ENCODE measurements around the gene SLC30A2. TPM values are rescaled to one million over a fixed set of nuclear protein-coding genes. Genes with fewer than 3 reads are reported as not detected.

SLC30A2 gene
- total RNA-seq, 2 donors from 2014 or later, result not detected

DNA sequence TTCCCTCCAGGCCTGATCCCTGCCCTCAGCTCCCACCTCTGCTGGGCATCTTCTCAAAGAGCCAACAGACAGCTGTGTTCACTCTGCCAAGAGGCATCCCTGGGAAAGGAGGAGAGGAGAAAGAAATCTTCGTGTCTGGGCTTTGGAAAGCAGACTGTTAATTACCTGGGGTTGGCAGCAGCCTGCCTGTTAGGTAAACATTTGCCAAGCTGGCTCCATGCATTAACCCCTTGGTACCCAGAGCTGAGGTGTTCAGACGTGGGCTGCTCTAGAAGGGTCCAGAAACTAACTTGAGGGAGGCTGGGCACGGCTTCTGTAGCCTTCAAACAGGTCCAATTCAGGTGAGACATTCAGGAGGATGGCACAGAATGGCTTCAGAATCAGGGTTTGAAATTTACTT is 33.1 kb downstream of the SLC30A2 start:
- TF ChIP-seq, protein P1, sequence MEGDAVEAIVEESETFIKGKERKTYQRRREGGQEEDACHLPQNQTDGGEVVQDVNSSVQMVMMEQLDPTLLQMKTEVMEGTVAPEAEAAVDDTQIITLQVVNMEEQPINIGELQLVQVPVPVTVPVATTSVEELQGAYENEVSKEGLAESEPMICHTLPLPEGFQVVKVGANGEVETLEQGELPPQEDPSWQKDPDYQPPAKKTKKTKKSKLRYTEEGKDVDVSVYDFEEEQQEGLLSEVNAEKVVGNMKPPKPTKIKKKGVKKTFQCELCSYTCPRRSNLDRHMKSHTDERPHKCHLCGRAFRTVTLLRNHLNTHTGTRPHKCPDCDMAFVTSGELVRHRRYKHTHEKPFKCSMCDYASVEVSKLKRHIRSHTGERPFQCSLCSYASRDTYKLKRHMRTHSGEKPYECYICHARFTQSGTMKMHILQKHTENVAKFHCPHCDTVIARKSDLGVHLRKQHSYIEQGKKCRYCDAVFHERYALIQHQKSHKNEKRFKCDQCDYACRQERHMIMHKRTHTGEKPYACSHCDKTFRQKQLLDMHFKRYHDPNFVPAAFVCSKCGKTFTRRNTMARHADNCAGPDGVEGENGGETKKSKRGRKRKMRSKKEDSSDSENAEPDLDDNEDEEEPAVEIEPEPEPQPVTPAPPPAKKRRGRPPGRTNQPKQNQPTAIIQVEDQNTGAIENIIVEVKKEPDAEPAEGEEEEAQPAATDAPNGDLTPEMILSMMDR (IDR thresholded peaks at IDR 0.05), result no peak
- Histone ChIP-seq H3K36me3 (no peaks in the 10 kb centered on the region), H3K27ac (no peak overlapping the region), H3K9me3 (no peaks in the 10 kb centered on the region), H3K4me3 (no peak overlapping the region), H3K27me3 (replicated peaks; ENCODE audit: insufficient read depth) (no peaks in the 10 kb centered on the region), H3K4me1 (ENCODE audit: control insufficient read depth in 1 of 2, low read depth in 2 of 2) (no peaks in the 10 kb centered on the region)
- ATAC-seq (ENCODE audit: insufficient number of reproducible peaks, low FRiP score, low read depth) (no peak), DNase-seq (ENCODE audit: low spot score) (no peak)

DNA sequence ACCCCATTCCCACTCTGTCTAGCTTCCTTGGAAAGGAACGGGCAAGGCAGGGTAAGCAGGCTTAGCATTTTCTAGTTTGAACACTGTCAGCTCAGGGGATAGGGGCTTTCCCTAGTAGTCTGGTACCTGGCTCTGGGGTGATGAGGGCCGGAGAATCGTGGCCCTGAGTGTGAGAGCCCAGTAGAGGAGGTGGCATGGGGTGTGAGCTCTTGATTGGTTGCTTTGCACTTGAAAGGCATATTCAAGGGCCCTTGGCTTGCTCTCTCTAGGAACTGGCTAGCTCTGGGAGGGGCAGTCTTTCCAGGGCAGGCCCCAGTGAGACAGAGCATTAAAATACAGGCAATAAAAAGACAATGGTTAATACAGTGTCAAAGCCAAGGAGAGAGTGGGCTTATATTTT is 35.1 kb downstream of the SLC30A2 start:
- Histone ChIP-seq H3K27me3 (replicated peaks; ENCODE audit: insufficient read depth) (no peaks in the 10 kb centered on the region), H3K9me3 (no peaks in the 10 kb centered on the region), H3K4me1 (ENCODE audit: control insufficient read depth in 1 of 2, low read depth in 2 of 2) (no peaks in the 10 kb centered on the region), H3K4me3 (no peak overlapping the region), H3K27ac (no peak overlapping the region), H3K36me3 (no peaks in the 10 kb centered on the region)
- ATAC-seq (ENCODE audit: insufficient number of reproducible peaks, low FRiP score, low read depth) (no peak), DNase-seq (ENCODE audit: low spot score) (no peak)
- TF ChIP-seq, protein P1 (IDR thresholded peaks at IDR 0.05), result no peak

DNA sequence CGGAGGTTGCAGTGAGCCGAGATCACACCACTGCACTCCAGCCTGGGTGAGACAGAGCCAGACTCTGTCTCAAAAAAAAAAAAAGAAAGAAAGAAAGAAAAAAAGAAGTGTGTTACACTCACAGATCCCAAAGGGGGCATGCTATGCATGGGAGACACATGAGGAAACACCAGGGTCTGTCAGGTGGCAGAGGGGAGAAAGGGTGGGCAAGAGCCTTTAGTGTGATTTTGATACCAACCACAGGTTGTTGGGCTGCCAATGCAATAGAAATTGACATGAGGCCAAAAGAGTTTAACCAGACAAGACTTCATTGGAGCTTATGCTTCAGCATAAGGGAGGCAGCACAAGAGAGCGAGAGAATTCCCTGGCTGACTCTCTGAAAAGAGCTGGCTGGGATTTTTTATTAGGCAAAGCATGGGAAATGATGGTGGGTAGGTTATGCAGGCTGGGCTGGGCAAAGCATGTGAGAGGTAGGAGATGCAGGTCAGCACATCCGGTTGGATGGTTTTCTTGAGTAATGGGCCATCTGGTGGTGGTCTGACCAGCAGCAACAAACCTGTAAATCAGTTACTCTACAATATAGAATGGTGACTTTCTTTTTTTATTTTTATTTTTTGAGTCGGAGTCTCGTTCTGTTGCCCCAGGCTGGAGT is 36.0 kb downstream of the SLC30A2 start:
- Histone ChIP-seq H3K4me3 (no peak overlapping the region), H3K27me3 (replicated peaks; ENCODE audit: insufficient read depth) (no peaks in the 10 kb centered on the region), H3K36me3 (no peaks in the 10 kb centered on the region), H3K9me3 (no peaks in the 10 kb centered on the region), H3K27ac (no peak overlapping the region), H3K4me1 (ENCODE audit: control insufficient read depth in 1 of 2, low read depth in 2 of 2) (no peaks in the 10 kb centered on the region)
- ATAC-seq (ENCODE audit: insufficient number of reproducible peaks, low FRiP score, low read depth), result no peak
- DNase-seq (ENCODE audit: low spot score), result no peak
- TF ChIP-seq, protein P1 (IDR thresholded peaks at IDR 0.05), result no peak

DNA sequence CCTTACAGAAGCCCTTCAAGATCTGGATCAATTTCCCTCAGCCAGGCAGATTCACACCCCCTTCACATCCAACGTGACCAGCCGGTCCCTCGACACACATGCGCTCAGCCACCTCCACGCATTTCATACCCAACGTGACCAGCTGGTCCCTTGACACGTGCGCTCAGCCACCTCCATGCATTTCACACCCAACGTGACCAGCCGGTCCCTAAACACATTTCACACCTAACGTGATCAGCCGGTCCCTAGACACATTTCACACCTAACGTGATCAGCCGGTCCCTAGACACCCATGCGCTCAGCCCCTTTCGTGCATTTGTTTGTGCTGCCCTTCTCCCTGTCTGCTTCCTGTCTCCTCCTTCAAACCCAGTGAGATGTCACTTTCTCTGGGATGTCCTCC is 39.2 kb downstream of the SLC30A2 start:
- H3K9me3 ChIP-seq, result no peaks in the 10 kb centered on the region
- no peak for ATAC-seq (ENCODE audit: insufficient number of reproducible peaks, low FRiP score, low read depth)
- no peaks in the 10 kb centered on the region for H3K4me1 ChIP-seq (ENCODE audit: control insufficient read depth in 1 of 2, low read depth in 2 of 2)
- TF ChIP-seq, protein P1 (IDR thresholded peaks at IDR 0.05), result no peak
- H3K36me3 ChIP-seq, result no peaks in the 10 kb centered on the region
- no peak overlapping the region for H3K4me3 ChIP-seq
- DNase-seq (ENCODE audit: low spot score), result no peak
- H3K27me3 ChIP-seq (replicated peaks; ENCODE audit: insufficient read depth), result no peaks in the 10 kb centered on the region
- H3K27ac ChIP-seq, result no peak overlapping the region

DNA sequence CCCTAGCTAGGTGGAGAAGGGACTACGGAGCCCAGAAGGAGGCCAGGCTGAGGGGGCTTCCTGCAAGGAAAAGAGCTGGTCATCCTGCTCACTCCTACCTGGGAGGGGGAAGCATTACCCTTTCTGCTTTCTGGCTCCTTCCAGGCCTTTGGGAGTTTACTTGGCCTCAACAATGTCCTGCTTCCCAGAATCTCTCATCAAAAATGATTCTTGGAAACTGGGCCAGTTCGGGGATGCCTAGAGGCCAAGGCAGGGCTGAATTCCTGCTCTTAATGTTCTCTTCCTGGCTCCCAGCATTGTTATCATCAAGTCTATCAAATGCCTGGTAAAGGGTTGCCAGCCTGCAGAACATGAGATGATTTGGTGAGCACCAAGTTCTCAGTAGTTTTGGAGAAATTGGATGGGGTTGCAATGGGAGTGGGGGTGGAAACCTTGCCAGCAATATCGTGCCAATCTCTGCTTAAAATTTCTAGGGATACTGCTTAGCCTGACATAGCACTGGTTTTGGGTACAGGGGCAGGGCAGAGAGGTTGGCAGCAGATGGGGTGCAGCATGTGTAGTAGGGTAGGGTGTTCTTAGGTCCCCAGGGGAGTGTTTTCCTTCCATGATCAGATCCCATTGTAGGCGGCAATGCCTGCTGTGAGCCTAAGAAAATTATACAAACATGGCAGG is 40.3 kb downstream of the SLC30A2 start:
- no peak overlapping the region for H3K4me3 ChIP-seq
- H3K9me3 ChIP-seq, result no peaks in the 10 kb centered on the region
- no peak for DNase-seq (ENCODE audit: low spot score)
- H3K27ac ChIP-seq, result no peak overlapping the region
- H3K27me3 ChIP-seq (replicated peaks; ENCODE audit: insufficient read depth), result no peaks in the 10 kb centered on the region
- no peaks in the 10 kb centered on the region for H3K36me3 ChIP-seq
- no peak for ATAC-seq (ENCODE audit: insufficient number of reproducible peaks, low FRiP score, low read depth)
- no peaks in the 10 kb centered on the region for H3K4me1 ChIP-seq (ENCODE audit: control insufficient read depth in 1 of 2, low read depth in 2 of 2)
- TF ChIP-seq, protein P1 (IDR thresholded peaks at IDR 0.05), result no peak
